Fibroblast of lung (primary cell): Measurements from ENCODE around the gene POLR1H.

Experiments used
- EZH2 ChIP-seq: IDR thresholded peaks from 2 replicates; pipeline ENCODE4 v1.5.1; 2012; ENCODE audit warnings: low read length, control low read depth, mild to moderate bottlenecking; ENCODE audit errors: missing control alignments
- TF ChIP-seq, protein P1 (sequence below), 2 donors: IDR thresholded peaks in 1 of 2; conservative IDR thresholded peaks in 1 of 2; 1 replicate in 1 of 2; 2 replicates in 1 of 2; pipeline ENCODE4 v1.5.1; 2011 to 2012; ENCODE audit warnings: low read length in 2 of 2, control low read depth in 1 of 2, inconsistent platforms in 1 of 2, low read depth in 1 of 2, mild to moderate bottlenecking in 1 of 2

DNA sequence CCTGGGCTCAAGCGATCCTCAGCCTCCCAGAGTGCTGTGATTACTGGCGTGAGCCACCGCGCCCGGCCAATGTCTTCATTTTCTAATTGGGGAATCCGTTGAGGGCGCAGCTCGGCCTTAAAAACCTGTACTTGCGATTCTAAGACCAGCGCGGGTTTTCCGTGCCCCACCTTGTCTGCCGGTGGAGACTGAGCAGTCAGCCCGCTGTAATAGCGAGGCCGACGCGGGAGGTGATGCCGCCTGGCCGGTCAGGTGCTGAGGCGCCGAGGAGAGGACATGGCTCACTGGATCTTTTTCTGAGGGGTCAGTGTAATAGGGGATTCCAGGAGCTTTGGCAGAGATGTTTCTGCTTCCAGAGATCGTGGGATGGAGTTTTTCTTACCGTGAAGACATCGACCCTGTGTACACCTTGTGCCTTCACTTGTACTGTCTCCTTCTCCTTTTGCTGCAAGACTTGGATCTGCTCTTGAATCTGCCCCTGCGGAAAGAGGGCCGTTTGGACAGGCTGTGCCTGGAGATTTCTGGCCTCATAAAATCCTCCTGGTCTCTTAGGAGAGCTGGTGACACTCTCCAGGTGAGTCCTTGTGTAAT is 50.3 kb downstream of the POLR1H start:
- TF ChIP-seq, protein P1, sequence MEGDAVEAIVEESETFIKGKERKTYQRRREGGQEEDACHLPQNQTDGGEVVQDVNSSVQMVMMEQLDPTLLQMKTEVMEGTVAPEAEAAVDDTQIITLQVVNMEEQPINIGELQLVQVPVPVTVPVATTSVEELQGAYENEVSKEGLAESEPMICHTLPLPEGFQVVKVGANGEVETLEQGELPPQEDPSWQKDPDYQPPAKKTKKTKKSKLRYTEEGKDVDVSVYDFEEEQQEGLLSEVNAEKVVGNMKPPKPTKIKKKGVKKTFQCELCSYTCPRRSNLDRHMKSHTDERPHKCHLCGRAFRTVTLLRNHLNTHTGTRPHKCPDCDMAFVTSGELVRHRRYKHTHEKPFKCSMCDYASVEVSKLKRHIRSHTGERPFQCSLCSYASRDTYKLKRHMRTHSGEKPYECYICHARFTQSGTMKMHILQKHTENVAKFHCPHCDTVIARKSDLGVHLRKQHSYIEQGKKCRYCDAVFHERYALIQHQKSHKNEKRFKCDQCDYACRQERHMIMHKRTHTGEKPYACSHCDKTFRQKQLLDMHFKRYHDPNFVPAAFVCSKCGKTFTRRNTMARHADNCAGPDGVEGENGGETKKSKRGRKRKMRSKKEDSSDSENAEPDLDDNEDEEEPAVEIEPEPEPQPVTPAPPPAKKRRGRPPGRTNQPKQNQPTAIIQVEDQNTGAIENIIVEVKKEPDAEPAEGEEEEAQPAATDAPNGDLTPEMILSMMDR (conservative IDR thresholded peaks at IDR 0.05 in 1 of 2, IDR thresholded peaks at IDR 0.05 in 1 of 2; ENCODE audit: low read depth in 1 of 2, low read length in 2 of 2), result no peak
- TF ChIP-seq EZH2, result no peak
